GM18907 (cell line): Measurements from ENCODE around the gene EML2.
"Not testable (repeated sequence)": the region's sequence is repeated elsewhere in the genome, so short reads cannot be mapped to it uniquely, and the experiment has no call there.

ENCODE experiments used
- ATAC-seq: cut with Tn5 transposase; IDR thresholded peaks from one replicate; pipeline ENCODE4 v1.9.1; 2021; ENCODE audit warnings: mild to moderate bottlenecking, moderate library complexity; ENCODE audit not compliant: unreplicated experiment

Gene EML2

GRCh38 chr19:45650722-45651121 lies 11.5 kb upstream of the EML2 start:
- ATAC-seq, result no peak

- no peak for ATAC-seq
Measured at GRCh38 chr19:45646345-45646698, 7.1 kb upstream of the EML2 start.

DNA sequence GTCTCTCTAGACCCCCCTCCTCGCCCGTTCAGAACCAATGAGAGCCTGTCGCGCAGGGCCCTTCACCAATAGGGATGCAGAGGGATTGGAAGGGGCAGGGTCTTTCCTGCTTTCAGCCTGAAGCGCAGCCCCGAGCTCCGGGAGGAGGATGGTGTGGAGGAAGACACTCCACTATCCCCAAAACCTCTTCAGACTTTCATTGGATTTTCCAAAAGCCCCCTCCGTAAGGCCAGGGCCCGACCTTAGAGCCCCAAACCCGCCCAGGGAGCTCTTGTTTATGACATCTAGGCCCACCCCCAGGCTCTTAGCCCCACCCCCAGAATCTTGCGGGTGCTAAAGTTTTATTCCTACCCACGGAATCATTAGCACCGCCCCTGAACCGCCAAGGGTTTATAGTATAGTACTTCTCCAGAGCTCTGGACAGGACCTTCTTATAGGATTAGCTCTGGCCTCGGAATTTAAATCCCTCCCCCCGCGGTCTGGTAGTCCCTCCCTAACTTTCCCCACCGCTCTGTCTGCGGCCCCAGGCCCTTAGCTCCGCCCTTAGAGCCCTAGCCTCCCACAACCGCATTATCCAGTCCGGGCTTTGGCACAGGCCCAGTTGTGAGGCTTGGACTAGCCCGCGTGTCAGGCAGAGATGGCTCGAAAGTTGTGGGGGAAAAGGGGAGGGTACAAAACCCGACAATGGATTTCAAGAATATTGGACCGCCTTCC lies 6.6 kb upstream of the EML2 start:
- ATAC-seq, result peak; percentile 23

DNA sequence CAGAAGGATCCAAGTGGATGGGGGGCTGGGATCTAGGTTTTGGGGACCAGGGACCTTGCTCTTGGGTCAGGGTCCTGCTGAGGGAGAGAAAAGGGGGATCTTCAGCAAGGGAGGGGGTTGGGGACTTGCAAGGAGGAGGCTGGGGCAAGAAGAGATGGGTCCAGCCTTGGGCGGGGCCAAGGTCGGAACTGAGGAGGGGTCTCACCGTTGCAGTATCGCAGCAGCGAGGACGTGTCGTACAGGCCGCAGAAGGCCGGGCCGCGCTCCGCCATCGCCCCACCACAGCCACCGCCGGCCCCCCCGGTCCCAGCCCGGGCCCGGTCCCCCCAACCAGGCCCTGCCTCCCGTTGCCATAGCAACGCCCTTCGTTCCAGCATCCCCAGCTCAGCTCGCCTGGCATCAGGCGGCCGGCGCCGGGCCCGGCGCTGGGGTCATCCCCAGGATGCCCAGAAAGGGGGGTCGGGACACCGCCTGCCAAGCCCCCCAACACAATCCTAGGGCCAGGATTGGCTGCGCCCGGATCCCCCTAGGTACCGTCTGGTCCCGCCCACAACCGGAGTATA lies 6.0 kb upstream of the EML2 start:
- ATAC-seq, result no peak

DNA sequence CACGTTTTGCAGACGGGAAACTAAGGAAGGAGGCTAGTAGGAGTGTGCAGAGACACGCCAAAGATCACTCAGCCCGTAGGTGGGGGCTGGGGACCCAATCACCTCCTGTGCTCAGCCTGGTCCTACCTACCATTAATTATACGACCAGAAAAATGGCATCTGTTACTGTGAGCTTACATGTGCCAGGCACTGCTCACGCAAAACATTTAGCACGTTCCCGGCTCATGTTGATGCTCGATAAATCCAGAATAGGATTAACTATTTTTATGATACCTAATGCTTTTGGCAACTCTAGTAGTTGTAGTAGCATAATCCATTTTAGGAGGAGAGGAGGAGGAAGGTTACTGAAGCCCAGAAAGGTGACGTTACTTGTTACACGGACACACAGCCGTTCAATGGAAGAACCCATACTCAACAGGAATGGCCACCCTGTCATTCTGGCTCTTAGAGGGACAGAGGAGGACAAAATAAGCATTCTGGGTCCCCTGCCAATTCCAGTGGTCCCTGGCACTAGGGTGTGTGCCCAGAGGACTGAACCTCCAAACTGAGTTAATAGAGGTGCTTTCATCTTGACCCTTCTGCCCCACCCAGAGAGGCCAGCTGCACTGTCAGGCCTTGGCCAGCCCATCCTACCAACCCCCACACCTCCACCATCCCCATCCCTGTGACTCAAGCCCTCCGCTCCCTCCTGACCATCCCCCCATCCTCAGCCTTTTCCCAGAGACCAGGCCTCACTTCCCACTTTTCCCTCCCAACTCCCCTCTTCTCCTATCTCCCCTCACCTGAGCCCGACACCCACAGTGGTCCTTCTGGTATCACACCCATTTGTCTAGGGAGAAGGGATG lies 5.0 kb upstream of the EML2 start:
- no peak for ATAC-seq

- ATAC-seq, result peak; percentile 30
Measured at GRCh38 chr19:45643024-45643926, 4.1 kb upstream of the EML2 start.

DNA sequence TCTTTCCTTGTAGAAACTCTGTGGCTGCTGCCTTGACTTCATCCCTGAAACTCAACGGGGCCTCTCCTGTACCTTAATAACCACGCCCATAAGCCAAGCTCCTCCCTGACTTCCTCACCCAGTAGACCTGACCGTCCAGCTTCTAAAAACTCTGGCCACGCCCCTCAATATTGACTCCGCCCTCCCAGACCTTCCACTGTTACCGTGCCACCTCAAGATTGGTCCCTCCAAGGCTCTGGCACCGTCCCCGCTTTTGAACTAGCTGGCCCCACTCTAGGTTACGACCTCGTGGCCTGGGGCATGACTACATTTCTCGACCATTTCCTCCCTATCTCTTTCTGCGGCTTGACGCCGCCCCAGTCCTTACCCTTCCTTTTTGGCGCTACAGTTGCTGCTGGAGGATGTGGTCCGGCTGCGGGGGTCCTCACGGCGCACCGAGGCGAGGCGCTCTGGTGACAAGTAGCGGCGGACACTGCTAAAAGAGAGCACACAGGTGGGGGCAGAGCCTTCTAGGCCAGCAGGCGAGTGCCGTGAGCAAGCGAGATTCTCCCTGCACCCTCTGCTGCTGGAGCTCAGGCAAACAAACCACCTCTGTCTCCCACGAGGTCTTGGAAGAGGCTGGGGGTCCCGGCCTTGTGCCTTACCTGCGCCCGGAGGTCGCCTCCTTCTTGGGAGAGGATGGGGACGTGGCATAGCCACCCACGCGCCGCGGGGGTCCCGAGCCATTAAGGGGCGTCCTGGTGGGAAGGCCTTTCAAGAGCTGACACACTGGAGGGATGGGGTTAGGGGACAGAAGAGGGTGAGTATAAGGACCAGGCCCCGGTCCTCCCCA lies 2.3 kb upstream of the EML2 start:
- ATAC-seq, result peak; percentile 44

- no peak for ATAC-seq
Measured at GRCh38 chr19:45640849-45641273, 1.7 kb upstream of the EML2 start.

DNA sequence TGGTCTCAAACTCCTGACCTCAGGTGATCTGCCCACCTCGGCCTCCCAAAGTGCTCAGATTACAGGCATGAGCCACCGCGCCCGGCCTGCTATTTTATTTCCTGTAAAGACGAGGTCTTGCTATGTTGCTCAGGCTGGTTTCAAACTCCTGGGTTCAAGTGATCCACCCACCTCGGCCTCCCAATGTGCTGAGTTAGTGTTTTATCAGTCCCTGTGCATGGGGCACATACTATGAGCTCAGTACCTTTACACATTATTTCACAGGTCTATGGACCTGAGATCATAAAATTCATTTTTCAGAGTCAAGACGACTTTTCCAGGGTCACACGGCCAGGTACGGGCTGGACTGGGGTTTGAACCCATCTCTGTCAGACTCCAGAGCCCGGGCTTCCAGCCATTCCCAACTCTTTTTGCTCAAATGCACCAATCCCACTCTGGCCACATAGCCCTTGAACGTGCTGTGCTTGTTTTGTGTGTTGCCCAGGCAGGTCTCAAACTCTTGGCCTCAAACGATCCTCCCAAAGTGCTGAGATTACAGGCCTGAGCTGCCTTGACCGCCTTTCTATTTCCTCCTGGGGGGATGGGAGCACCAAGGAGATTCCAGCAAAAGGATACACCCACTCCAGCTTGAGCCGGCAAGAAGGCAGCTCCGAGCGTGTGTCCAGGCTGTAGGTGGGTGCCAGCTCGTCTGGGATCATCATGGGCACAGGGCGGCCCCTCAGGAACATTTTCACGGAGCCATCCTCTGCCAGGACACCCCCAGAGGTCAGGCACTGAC lies 1.1 kb downstream of the EML2 start:
- no peak for ATAC-seq

- ATAC-seq, result no peak
Measured at GRCh38 chr19:45636902-45637301, 2.3 kb downstream of the EML2 start.

- ATAC-seq, result no peak
Measured at GRCh38 chr19:45636275-45636674, 2.9 kb downstream of the EML2 start.

GRCh38 chr19:45632468-45633196 lies 6.6 kb downstream of the EML2 start:
- ATAC-seq, result no peak

GRCh38 chr19:45630463-45630862 lies 8.7 kb downstream of the EML2 start:
- no peak for ATAC-seq

GRCh38 chr19:45629704-45630103 lies 9.5 kb downstream of the EML2 start:
- ATAC-seq, result no peak

DNA sequence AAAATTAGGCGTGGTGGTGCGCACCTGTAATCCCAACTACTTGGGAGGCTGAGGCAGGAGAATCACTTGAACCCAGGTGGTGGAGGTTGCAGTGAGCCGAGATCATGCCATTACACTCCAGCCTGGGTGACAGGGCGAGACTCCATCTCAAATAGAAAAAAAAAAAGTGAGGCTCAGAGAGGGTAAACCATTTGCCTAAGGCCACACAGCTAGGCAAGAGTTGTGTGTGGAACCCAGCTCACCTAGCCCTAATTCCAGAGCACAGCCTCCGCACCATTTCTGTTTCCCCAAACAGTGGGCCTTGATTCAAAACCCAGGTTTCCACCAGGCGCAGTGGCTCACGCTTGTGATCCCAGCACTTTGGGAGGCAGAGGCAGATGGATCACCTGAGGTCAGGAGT lies 11.0 kb downstream of the EML2 start:
- not testable (repeated sequence) for ATAC-seq

DNA sequence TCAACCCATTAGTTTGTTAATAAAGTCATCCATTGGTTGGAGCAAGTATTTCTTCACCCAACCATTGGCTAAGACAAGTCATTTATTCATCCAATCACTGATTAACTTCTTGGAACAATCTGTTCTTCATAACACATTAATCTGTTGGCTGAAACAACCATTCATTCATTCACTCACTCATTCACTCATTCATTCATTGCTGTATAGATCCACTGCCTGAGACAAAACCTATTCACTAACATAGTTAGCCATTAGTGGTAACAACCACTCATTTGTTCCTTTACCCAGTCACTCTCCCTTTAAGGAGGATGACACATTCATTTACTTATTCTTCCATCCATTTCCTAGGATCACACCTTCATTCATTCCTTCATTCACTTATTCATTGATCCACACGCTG lies 15.2 kb downstream of the EML2 start:
- no peak for ATAC-seq

DNA sequence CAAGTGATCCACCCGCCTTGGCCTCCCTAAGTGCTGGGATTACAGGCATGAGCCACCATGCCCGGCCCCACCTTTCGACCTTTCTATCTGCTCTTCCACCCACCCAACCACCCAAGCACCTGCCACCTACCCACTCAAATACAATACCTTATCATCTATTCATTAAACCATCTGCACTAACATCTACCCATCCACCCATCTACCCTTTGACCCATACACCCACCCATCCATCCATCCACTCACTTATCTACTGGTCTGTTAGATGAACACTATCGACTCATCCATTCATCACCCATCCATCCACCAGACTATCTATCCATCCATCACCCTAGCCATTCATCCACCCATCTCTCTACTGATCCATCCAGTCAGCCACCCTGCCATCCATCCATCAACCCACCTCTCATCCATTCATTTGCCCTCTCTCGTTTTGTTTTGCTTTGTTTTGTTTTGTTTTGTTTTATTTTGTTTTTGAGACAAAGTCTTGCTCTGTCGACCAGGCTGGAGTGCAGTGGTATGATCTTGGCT lies 17.2 kb downstream of the EML2 start:
- ATAC-seq, result no peak

DNA sequence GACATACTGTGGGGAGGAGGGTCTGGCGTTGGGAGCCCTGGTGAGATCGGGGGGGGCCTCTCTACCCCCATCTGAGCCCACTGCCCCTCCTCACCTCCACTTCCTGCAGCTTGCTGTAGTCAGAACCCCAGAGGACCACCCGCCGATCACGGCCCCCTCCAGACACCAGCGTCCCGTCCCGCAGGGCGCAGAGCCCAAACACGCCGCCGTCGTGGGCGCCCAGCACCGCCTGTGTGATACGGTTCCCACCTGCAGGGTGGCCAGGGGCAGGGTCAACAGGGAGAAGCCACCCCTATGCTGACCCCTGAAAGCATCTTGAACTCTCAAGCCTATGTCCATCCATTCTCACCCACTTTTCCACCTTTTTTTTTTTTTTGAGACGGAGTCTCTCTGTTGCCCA lies 17.8 kb downstream of the EML2 start:
- no peak for ATAC-seq

DNA sequence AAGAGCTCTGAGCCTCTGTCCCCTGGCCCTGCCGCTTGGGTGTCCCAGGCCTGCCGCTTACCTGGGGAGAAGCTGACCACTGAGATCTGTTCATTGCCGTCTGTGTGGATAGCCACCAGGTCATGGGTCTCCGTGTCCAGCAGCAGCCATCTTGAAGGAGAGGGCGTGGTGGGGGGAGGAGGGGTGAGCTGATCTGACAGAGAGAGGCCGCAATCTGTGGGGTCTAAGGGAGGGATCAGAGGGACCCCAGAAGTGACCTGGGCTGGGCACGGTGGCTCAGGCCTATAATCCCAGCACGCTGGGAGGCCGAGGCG lies 22.5 kb downstream of the EML2 start:
- no peak for ATAC-seq
